ENCODE measurements around the gene GPR176. TPM values are rescaled to one million over a fixed set of nuclear protein-coding genes. Genes with fewer than 3 reads are reported as not detected.
A peak's percentile ranks its signal among the peaks of the same experiment; 100 is the strongest.

GPR176 gene
- total RNA-seq, 1 donor from 2014 or later, result 4.2 TPM

DNA sequence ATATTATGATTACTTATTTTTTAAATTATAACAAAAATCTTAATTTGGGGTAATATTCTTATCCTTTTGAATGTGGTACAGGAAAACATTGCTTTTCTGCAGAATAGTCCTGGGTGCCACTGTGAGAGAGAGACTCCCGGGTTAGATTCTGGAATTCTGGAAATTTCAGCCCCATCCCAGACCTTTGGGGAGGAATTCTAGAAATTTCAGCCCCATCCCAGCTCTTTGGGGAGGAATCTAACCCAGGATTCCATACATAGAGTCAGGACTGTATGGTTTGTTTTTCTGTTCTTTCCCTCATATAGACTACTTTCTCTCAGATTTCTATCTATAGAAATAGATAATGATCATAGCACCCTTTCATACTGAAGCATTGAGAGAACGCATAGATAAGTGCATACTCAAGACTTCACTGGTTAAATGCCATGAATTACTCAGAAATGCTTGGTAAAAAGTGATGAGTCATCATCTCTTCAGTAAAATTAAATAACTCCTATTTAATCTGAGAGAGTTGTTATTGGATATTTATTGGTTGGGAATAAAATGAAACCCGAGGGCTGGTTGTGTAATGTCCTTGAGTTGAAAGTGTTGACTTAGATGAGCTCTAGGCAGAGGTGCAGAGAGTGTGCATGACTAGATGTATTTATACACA lies 22.2 kb upstream of the GPR176 start:
- Mint-ChIP-seq H3K36me3 (ENCODE audit: low read depth) (peaks cover 35% of the 10 kb centered on the region), H3K9me3 (peaks cover 6% of the 10 kb centered on the region), H3K27me3 (ENCODE audit: low read depth) (no peaks in the 10 kb centered on the region), H3K27ac (ENCODE audit: unreplicated experiment) (peak overlapping the region; percentile 69), H3K4me3 (no peak overlapping the region), H3K4me1 (peaks cover 13% of the 10 kb centered on the region)
- no peak for DNase-seq (ENCODE audit: low read depth, low spot score)
- no peak for TF ChIP-seq CTCF (conservative IDR thresholded peaks at IDR 0.05)

DNA sequence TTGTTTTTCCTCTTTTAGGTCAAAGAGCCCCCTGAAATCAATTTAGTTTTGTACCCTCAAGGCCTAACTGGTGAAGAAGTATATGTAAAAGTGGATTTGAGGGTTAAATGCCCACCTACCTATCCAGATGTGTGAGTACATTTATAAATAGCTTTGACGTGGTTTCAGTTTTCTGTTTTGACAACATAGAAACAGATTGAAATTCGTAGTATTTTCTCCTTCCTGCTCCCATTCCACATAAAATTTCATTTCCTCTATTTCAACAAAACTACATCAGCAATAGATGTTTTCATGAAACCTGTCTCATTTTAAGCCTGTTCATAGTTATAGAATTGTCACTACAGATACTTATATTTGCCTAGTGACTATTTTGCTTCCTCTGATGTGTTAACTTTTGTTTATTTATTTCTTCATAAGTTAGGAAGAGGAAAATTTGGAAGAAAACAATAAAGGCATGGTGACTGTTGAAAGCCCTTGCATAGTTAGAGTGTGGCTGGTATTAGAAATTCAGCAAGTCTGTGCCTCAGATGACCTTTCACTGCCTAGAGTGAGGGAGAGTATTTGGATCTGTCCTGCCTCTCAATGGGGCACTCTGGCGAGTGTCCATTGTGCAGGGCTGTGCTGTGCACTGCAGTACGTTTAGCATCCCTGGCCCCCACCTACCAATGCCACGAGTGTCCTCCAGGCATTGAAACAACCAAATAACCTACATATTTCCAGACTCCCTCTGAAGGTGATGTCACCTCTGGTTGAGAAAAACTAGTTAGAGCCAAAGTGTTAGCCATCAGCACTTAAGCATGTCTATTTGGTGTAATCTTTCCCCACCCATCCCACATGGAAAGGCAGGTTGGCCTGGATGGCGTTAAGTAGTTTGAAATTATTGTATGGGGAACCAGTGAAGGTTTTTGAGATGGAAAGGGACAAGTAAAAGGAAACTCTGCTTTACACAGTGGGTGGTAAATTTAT lies 19.7 kb upstream of the GPR176 start:
- Mint-ChIP-seq H3K27ac (ENCODE audit: unreplicated experiment) (no peak overlapping the region), H3K4me3 (no peak overlapping the region), H3K4me1 (peaks cover 27% of the 10 kb centered on the region), H3K36me3 (ENCODE audit: low read depth) (peaks cover 22% of the 10 kb centered on the region), H3K27me3 (ENCODE audit: low read depth) (no peaks in the 10 kb centered on the region), H3K9me3 (peaks cover 2% of the 10 kb centered on the region)
- no peak for TF ChIP-seq CTCF (conservative IDR thresholded peaks at IDR 0.05)
- no peak for DNase-seq (ENCODE audit: low read depth, low spot score)

- Mint-ChIP-seq H3K9me3 (peaks cover under 1% of the 10 kb centered on the region), H3K27me3 (ENCODE audit: low read depth) (no peaks in the 10 kb centered on the region), H3K4me1 (peaks cover 37% of the 10 kb centered on the region), H3K27ac (ENCODE audit: unreplicated experiment) (no peak overlapping the region), H3K4me3 (peak overlapping the region; percentile 20), H3K36me3 (ENCODE audit: low read depth) (peaks cover 8% of the 10 kb centered on the region)
- DNase-seq (ENCODE audit: low read depth, low spot score), result no peak
- TF ChIP-seq CTCF (conservative IDR thresholded peaks at IDR 0.05), result no peak
Measured at GRCh38 chr15:39937696-39938095, 17.6 kb upstream of the GPR176 start.

DNA sequence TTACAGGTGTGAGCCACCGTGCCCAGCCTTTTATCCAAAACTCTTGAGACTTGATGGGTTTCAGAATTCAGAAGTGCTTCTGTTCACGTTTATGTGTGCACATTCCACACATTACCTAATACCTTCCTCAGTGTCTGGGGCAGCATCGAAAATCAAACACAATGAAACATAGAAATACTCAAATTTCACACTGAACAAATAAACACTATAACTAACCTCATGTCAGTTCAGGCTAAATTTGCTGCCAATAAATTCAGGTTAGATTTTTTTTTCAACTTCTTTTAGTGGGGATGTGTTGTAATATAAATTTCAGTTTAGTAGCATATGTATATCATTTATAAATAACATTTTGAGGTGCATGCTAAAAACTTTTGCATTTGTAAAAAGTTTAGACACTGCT lies 16.6 kb upstream of the GPR176 start:
- Mint-ChIP-seq H3K4me1 (peaks cover 41% of the 10 kb centered on the region), H3K9me3 (peaks cover 3% of the 10 kb centered on the region), H3K27me3 (ENCODE audit: low read depth) (no peaks in the 10 kb centered on the region), H3K36me3 (ENCODE audit: low read depth) (peaks cover 5% of the 10 kb centered on the region), H3K27ac (ENCODE audit: unreplicated experiment) (no peak overlapping the region), H3K4me3 (peak overlapping the region; percentile 36)
- no peak for DNase-seq (ENCODE audit: low read depth, low spot score)
- no peak for TF ChIP-seq CTCF (conservative IDR thresholded peaks at IDR 0.05)

- peaks cover 41% of the 10 kb centered on the region for H3K4me1 Mint-ChIP-seq
- peak overlapping the region; percentile 94 for H3K4me3 Mint-ChIP-seq
- H3K27ac Mint-ChIP-seq (ENCODE audit: unreplicated experiment), result no peak overlapping the region
- H3K36me3 Mint-ChIP-seq (ENCODE audit: low read depth), result peaks cover 5% of the 10 kb centered on the region
- H3K27me3 Mint-ChIP-seq (ENCODE audit: low read depth), result no peaks in the 10 kb centered on the region
- no peak for DNase-seq (ENCODE audit: low read depth, low spot score)
- H3K9me3 Mint-ChIP-seq, result peaks cover 3% of the 10 kb centered on the region
- no peak for TF ChIP-seq CTCF (conservative IDR thresholded peaks at IDR 0.05)
Measured at GRCh38 chr15:39936187-39936586, 16.1 kb upstream of the GPR176 start.

All from neural crest cell (in vitro differentiated cells).